Stimulated activated CD4-positive, alpha-beta T cell treated with anti-CD3 and anti-CD28 coated beads, Interleukin-12 subunit alpha, Interleukin-12 subunit beta, amount 100 ng/mL, for 48 hours (primary cell): Measurements from ENCODE around the gene NRSN2.

Experiments
- DNase-seq, 3 donors: peaks; one replicate each; pipeline ENCODE4 v3.0.0-alpha.2; 2020; ENCODE audit warnings: low read depth in 2 of 3, low spot score in 1 of 3

The NRSN2 gene, protein sequence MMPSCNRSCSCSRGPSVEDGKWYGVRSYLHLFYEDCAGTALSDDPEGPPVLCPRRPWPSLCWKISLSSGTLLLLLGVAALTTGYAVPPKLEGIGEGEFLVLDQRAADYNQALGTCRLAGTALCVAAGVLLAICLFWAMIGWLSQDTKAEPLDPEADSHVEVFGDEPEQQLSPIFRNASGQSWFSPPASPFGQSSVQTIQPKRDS

DNA sequence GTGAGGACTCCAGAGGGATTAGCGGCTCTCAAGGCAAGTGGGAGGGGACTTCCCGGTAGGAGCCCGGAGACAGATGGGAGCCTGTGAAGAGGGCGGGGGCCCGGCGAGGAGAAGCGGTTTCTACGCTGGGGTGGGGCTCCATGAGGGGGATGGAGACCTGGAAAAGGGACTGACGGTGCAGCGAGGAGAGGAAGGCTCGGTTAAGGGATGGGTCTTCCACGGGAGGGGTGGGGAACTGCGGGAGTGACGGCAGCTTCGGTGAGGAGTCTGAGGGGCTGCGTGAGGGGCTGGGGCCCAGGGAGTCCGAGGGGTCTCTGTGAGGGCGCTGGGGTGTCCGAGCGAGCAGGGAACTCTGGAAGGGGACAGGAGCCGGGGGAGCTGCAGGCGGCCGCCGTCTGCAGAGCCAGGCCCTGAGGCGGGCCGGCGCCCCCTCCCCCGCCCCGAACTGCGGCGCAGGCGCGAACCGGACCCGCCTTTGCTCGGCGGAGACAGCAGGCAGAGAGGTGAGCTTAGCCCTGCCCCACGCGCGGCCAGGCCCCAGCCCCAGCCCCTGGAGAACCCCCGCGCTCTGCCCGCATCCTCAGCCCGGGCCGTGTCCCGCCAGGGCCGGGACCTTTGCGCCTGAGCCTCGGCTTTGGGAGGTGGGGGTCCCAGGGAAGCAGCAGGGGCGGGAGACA lies at the start of gene NRSN2:
NRSN2 (plus strand) TSS at position 472 of the 677 bp plus-strand sequence. CDS start 2,533 bp downstream, outside the sequence.
- DNase-seq, result no peak

DNA sequence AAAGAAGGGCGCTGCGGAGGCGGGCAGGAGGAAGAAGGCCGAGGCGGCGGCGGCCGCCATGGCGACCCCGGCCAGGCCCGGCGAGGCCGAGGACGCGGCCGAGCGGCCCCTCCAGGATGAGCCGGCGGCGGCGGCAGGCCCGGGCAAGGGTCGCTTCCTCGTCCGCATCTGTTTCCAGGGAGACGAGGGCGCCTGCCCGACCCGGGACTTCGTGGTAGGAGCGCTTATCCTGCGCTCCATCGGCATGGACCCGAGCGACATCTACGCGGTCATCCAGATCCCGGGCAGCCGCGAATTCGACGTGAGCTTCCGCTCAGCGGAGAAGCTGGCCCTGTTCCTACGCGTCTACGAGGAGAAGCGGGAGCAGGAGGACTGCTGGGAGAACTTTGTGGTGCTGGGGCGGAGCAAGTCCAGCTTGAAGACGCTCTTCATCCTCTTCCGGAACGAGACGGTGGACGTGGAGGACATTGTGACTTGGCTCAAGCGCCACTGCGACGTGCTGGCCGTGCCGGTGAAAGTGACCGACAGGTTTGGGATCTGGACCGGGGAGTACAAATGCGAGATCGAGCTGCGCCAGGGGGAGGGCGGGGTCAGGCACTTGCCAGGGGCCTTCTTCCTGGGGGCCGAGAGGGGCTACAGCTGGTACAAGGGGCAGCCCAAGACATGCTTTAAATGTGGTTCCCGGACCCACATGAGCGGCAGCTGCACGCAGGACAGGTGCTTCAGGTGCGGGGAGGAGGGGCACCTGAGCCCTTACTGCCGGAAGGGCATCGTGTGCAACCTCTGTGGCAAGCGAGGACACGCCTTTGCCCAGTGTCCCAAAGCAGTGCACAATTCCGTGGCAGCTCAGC lies 48.8 kb upstream of the NRSN2 start:
- peak in 2 of 3 donors; percentile 28 to 49 for DNase-seq

- DNase-seq, result no peak
Observed at GRCh38 chr20:298776-299391, 48.0 kb upstream of the NRSN2 start.

GRCh38 chr20:300345-300990 lies 46.4 kb upstream of the NRSN2 start:
- no peak for DNase-seq

- no peak for DNase-seq
Observed at GRCh38 chr20:301886-302848, 44.7 kb upstream of the NRSN2 start.

- DNase-seq, result no peak
Observed at GRCh38 chr20:305745-306144, 41.2 kb upstream of the NRSN2 start.

DNA sequence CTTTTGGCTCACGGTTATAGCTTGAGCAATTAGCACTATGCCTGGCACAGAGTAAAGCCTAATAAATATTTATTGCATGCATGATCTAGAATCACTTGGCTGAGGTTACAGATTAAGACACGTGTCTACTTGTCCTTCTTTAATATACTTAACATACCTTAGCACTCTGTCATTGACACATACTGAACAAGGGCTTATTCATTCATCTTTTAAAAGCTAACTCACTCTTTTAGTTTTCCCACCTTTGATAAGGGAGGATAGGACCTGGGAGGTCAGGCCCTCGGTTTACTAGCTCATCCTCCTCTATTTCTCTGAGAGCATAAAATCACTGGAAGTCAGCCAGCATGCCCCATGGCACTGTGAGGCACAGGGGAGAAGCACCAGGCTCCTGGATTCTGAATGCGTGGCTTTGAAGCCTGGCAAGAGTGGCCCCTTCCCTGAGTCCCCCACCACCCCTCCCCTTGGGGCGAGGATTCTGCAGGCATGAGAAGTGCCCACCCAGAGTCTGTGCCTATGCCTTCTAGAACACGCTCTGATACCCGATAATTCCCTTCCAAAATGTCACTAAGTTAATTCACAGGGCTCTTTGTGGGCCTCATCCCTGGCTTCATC lies 38.4 kb upstream of the NRSN2 start:
- DNase-seq, result no peak

DNA sequence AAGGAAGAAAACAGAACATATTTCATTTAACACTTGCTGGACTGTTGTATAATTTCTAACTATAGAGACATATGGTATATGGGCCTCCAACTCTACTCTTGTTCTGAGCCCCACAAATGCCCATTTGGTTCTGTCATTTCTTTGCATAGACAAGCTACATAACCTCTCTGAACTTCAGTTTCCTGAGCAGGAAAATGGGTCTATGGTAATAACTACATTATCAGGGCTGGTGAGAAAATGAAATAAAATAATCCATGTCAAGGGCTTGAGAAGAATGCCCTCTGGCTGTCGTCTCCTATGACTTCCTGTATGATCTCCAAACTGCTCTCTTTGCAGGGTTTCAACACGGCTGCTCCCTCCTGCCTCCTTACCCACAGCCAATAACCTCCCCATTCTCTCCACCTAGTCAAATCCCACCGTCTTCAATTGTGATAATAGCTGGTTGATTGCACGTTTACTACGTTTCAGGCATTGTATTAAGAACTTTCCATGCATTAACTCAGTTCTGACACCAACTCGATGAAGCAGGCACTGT lies 37.5 kb upstream of the NRSN2 start:
- no peak for DNase-seq

- DNase-seq, result peak; percentile 75 to 86 (median 79)
Observed at GRCh38 chr20:309841-310644, 36.9 kb upstream of the NRSN2 start.

GRCh38 chr20:310645-311044 lies 36.3 kb upstream of the NRSN2 start:
- DNase-seq, result no peak

- DNase-seq, result no peak
Observed at GRCh38 chr20:311609-312008, 35.3 kb upstream of the NRSN2 start.

GRCh38 chr20:312067-312466 lies 34.8 kb upstream of the NRSN2 start:
- no peak for DNase-seq

- DNase-seq, result no peak
Observed at GRCh38 chr20:312866-313265, 34.0 kb upstream of the NRSN2 start.

- no peak for DNase-seq
Observed at GRCh38 chr20:313402-313801, 33.5 kb upstream of the NRSN2 start.

DNA sequence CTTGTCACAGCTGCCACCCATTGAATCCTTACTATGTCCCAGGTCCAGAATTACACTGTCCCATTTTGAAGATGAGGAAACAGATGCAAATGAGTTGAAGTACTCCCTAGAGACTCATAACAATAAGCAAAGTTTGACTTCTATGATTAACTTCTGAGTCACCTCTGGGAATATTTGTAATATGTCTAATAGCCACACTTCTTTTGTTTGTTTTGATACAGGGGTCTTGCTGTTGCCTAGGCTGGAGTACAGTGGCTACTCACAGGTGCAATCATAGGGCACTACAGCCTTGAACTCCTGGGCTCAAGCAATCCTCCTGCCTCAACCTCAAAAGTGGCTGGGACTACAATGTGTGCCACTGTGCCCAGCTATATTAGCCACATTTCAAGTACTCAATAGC lies 33.0 kb upstream of the NRSN2 start:
- DNase-seq, result no peak

DNA sequence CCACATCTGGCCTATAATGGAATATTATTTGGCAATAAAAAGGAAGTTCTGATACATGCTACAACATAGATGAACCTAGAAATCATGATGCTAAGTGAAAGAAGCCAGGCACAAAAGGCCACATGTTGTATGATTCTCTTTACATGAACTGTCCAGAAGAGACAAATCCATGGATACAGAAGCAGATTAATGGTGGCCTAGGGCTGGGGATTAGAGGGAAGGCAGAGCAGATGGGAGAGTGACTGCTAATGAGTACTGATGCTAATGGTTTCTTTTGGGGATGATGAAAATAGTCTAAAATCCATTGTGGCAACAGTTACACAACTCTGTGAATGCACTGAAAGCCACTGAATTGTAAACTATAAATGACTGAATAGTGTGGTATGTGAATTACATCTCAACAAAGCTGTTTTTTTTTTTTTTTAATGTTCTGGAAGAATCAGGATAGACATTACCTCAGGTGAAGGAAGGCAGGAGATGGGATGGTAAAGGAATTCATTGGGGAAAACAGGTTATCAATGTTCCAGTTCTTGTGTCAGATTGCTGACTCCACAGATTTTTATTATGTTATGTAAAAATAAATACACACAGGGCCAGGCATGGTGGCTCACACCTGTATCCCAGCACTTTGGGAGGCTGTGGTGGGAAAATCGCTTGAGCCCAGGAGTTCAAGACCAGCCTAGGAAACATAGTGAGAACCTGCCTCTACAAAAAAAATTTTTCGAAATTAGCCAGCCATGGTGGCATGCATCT lies 30.4 kb upstream of the NRSN2 start:
- no peak for DNase-seq

- peak; percentile 72 to 88 (median 87) for DNase-seq
Observed at GRCh38 chr20:324177-325044, 22.5 kb upstream of the NRSN2 start.
